Mucosa of stomach (tissue), 1 donor: Measurements from ENCODE around the gene NIPBL.
"Not testable (repeated sequence)": the region's sequence is repeated elsewhere in the genome, so short reads cannot be mapped to it uniquely, and the experiment has no call there.

Source experiments
- H3K27me3 ChIP-seq: one replicate; pipeline ENCODE4 v1.7.0; 2013; ENCODE audit warnings: mild to moderate bottlenecking, low read length; ENCODE audit not compliant: control insufficient read depth, insufficient read depth
- H3K36me3 ChIP-seq: one replicate; pipeline ENCODE4 v1.7.0; 2013; ENCODE audit warnings: low read length; ENCODE audit not compliant: control insufficient read depth, insufficient read depth
- H3K4me1 ChIP-seq: one replicate; pipeline ENCODE4 v1.7.0; 2013; ENCODE audit warnings: mild to moderate bottlenecking, low read length; ENCODE audit not compliant: control insufficient read depth, insufficient read depth
- H3K4me3 ChIP-seq: one replicate; pipeline ENCODE4 v1.7.0; 2013; ENCODE audit warnings: low read length
- H3K9ac ChIP-seq: one replicate; pipeline ENCODE4 v1.7.0; 2013; ENCODE audit warnings: mild to moderate bottlenecking, low read length, moderate library complexity
- H3K9me3 ChIP-seq: one replicate; pipeline ENCODE4 v1.7.0; 2013; ENCODE audit warnings: mild to moderate bottlenecking, low read length, moderate library complexity; ENCODE audit not compliant: control insufficient read depth
- donor health status: Pancreatic carcinoma.

NIPBL gene, protein sequence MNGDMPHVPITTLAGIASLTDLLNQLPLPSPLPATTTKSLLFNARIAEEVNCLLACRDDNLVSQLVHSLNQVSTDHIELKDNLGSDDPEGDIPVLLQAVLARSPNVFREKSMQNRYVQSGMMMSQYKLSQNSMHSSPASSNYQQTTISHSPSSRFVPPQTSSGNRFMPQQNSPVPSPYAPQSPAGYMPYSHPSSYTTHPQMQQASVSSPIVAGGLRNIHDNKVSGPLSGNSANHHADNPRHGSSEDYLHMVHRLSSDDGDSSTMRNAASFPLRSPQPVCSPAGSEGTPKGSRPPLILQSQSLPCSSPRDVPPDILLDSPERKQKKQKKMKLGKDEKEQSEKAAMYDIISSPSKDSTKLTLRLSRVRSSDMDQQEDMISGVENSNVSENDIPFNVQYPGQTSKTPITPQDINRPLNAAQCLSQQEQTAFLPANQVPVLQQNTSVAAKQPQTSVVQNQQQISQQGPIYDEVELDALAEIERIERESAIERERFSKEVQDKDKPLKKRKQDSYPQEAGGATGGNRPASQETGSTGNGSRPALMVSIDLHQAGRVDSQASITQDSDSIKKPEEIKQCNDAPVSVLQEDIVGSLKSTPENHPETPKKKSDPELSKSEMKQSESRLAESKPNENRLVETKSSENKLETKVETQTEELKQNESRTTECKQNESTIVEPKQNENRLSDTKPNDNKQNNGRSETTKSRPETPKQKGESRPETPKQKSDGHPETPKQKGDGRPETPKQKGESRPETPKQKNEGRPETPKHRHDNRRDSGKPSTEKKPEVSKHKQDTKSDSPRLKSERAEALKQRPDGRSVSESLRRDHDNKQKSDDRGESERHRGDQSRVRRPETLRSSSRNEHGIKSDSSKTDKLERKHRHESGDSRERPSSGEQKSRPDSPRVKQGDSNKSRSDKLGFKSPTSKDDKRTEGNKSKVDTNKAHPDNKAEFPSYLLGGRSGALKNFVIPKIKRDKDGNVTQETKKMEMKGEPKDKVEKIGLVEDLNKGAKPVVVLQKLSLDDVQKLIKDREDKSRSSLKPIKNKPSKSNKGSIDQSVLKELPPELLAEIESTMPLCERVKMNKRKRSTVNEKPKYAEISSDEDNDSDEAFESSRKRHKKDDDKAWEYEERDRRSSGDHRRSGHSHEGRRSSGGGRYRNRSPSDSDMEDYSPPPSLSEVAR (N-terminal part only)

GRCh38 chr5:36876299-36876964, at the start of gene NIPBL:
NIPBL (plus strand) TSS chr5:36876769; CDS start chr5:36953697, 76,928 bp downstream.
- Histone ChIP-seq H3K36me3 (no peaks in the 10 kb centered on the region), H3K4me1 (peaks cover 21% of the 10 kb centered on the region), H3K9me3 (no peaks in the 10 kb centered on the region), H3K27me3 (no peaks in the 10 kb centered on the region), H3K4me3 (peak within 1 kb of the TSS; percentile 86), H3K9ac (peak within 1 kb of the TSS; percentile 95)

DNA sequence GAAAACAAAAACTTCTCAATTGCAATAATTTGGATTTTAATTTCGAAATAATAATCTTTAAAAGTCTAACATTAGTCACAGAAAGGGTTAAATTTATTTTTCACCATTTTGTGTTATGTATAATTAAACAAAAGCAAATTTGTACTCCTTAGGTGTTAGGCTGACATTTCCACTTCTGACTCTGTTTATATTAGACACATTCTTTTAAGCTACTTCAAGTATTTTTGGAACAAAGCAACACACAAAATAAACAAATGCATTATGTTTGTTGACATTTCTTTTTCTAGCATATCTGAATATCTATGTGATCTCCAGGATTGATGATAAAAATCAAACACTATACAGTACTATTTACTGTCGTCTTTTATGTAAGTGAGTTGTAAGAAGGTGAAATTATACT, 44.3 kb upstream of the NIPBL start:
- H3K9me3 ChIP-seq = no peaks in the 10 kb centered on the region
- no peak overlapping the region for H3K9ac ChIP-seq
- no peaks in the 10 kb centered on the region for H3K4me1 ChIP-seq
- no peaks in the 10 kb centered on the region for H3K27me3 ChIP-seq
- H3K4me3 ChIP-seq = no peak overlapping the region
- H3K36me3 ChIP-seq = no peaks in the 10 kb centered on the region

GRCh38 chr5:36836831-36837230, 39.7 kb upstream of the NIPBL start:
- Histone ChIP-seq H3K9ac (no peak overlapping the region), H3K36me3 (no peaks in the 10 kb centered on the region), H3K4me3 (no peak overlapping the region), H3K4me1 (no peaks in the 10 kb centered on the region), H3K27me3 (no peaks in the 10 kb centered on the region), H3K9me3 (no peaks in the 10 kb centered on the region)

- Histone ChIP-seq H3K4me1 (no peaks in the 10 kb centered on the region), H3K9ac (no peak overlapping the region), H3K27me3 (no peaks in the 10 kb centered on the region), H3K36me3 (no peaks in the 10 kb centered on the region), H3K4me3 (no peak overlapping the region), H3K9me3 (no peaks in the 10 kb centered on the region)
Measured at GRCh38 chr5:36839489-36840476, 36.8 kb upstream of the NIPBL start.

DNA sequence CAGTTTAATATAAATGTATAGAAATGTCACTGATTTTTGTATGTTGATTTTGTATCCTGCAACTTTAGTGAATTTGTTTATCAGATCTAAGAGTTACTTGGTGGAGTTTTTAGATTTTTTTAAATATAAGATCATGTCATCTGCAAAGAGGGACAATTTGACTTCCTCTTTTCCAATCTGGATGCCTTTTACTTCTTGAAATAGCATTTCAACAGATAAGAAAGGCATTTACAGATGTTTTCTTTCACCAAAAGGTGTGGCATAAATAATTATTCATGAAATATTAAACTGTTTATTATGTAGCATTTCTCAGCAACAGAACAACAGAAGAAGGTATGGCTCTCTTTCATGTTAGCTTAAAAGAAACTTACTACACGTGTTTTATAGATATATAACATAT, 34.9 kb upstream of the NIPBL start:
- Histone ChIP-seq H3K27me3 (no peaks in the 10 kb centered on the region), H3K4me1 (no peaks in the 10 kb centered on the region), H3K36me3 (no peaks in the 10 kb centered on the region), H3K9me3 (no peaks in the 10 kb centered on the region), H3K4me3 (no peak overlapping the region), H3K9ac (no peak overlapping the region)

DNA sequence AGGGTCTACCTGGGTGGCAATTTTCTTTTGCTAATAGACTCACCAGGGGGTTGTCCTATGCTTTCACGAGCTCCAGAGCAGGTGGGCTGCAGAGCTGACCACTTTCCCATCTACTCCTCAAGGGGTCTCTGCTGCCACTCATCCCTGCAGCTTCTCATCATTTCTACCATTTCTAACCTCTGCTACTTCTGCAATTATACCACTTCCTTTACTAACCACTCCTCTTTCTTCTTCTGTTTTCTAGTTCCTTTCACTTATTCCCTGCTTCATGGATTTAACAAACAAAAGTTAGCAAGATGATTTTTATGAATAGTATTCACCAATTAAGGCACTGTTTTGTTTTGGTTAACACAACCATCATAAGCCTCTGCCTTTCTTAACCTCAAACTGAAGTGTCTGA, 34.5 kb upstream of the NIPBL start:
- Histone ChIP-seq H3K36me3 (no peaks in the 10 kb centered on the region), H3K27me3 (no peaks in the 10 kb centered on the region), H3K4me1 (no peaks in the 10 kb centered on the region), H3K9me3 (no peaks in the 10 kb centered on the region), H3K4me3 (no peak overlapping the region), H3K9ac (no peak overlapping the region)

- Histone ChIP-seq H3K36me3 (no peaks in the 10 kb centered on the region), H3K4me3 (no peak overlapping the region), H3K4me1 (no peaks in the 10 kb centered on the region), H3K27me3 (no peaks in the 10 kb centered on the region), H3K9ac (no peak overlapping the region), H3K9me3 (no peaks in the 10 kb centered on the region)
Measured at GRCh38 chr5:36844305-36844704, 32.3 kb upstream of the NIPBL start.

DNA sequence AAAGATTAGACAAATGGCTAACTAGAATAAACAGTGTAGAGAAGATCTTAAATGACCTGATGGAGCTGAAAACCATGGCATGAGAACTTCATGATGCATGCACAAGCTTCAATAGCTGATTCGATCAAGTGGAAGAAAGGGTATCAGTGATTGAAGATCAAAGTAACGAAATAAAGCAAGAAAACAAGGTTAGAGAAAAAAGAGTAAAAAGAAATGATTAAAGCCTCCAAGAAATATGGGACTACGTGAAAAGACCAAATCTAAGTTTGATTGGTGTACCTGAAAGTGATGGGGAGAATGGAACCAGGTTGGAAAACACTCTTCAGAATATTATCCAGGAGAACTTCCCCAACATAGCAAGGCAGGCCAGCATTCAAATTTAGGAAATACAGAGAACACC, 28.0 kb upstream of the NIPBL start:
- H3K9me3 ChIP-seq, H3K4me1 ChIP-seq, H3K27me3 ChIP-seq, H3K36me3 ChIP-seq, H3K4me3 ChIP-seq, H3K9ac ChIP-seq: not testable (repeated sequence)

GRCh38 chr5:36852903-36853302, 23.7 kb upstream of the NIPBL start:
- not testable (repeated sequence) for H3K9me3 ChIP-seq, H3K4me1 ChIP-seq, H3K4me3 ChIP-seq, H3K9ac ChIP-seq, H3K36me3 ChIP-seq, H3K27me3 ChIP-seq

GRCh38 chr5:36854402-36855140, 22.0 kb upstream of the NIPBL start:
- Histone ChIP-seq H3K4me3 (no peak overlapping the region), H3K36me3 (no peaks in the 10 kb centered on the region), H3K4me1 (no peaks in the 10 kb centered on the region), H3K9ac (no peak overlapping the region), H3K27me3 (no peaks in the 10 kb centered on the region), H3K9me3 (no peaks in the 10 kb centered on the region)
